ENCODE measurements around the gene CYTH1. TPM values are rescaled to one million over a fixed set of nuclear protein-coding genes. Genes with fewer than 3 reads are reported as not detected.
A peak's percentile ranks its signal among the peaks of the same experiment; 100 is the strongest.

CYTH1 gene
- total and polyA plus RNA-seq, 2 donors, result 27.1 to 31.0 TPM

DNA sequence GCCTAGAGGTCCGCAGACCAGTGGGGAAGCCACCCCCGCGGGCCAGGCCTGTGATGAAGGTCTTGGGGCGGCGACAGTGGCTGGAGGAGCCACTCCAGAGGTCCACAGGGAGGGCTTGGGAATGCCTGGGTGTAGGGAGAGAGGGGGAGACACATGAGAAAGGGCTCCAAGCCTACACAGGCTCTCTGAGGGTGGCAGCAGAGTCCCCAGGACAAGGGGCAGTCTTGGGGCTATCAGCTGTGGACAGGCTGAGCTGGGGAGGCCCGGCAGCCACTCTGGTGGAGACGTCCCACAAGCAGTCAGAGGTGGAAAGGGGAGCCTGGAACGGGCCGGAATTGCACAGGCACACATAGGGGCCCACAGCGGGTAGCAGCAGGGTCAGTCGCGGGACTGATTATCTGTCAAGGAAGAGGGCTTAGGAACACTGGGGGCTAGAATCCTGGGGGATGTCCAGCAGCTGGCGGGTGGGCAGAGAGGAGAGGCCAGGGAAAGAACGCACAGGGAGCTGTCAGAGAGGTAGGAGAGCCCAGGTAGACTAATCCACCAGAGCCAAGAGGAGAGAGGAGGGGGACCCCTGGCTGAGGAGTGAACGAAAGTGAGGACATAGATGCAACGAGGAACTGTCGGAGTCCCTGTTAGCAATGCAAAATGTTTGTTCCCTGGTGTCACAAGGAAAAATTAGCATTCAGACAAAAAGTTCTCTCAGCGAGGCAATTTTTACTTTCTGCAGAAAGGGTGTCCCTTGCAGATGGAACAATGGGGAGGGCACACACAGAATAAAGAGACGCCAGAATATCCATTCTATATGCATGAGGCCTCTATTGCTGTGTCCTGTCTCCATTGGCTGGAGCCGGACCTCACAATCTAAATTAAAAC lies 111.0 kb downstream of the CYTH1 start:
- no peaks in the 10 kb centered on the region for H3K4me1 ChIP-seq (ENCODE audit: insufficient read depth)
- no peak overlapping the region for H3K27ac ChIP-seq (ENCODE audit: low read depth)
- 89% methylated on average over 20 of the region's 20 CpGs for WGBS
- no peak overlapping the region for H3K4me3 ChIP-seq (ENCODE audit: low read depth, low read length)
- DNase-seq (ENCODE audit: extremely low spot score), result no peak
- no peaks in the 10 kb centered on the region for H3K36me3 ChIP-seq (ENCODE audit: insufficient read depth)

DNA sequence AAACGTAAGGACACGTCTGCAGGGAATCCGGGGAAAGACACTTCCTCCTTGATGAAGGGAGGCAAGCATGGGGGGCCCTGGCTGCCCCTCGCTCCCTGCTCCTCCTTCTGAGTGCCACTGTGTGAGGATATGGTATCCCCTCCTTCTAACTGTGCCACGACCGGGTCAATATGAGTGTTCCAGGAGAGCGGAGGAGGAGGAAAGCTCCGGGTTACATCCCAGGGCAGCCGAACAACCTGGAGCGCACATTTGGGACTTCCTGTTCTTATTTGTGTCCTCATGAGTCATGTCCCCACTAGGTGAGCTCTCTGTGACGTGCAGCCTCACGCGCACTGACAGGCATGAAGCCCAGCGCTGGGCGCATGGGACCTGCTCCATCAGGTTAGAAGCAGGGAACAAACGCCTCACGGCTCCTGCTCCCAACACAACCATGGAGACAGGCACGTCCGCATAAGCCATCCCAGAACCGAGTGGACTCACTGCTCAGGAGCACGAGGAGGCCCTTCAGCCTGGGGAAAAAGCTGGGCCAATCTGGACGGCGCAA lies 112.0 kb downstream of the CYTH1 start:
- Histone ChIP-seq H3K4me3 (ENCODE audit: low read depth, low read length) (no peak overlapping the region), H3K4me1 (ENCODE audit: insufficient read depth) (no peaks in the 10 kb centered on the region), H3K36me3 (ENCODE audit: insufficient read depth) (no peaks in the 10 kb centered on the region), H3K27ac (ENCODE audit: low read depth) (no peak overlapping the region)
- 85% methylated on average over 23 of the region's 23 CpGs for WGBS
- DNase-seq (ENCODE audit: extremely low spot score), result no peak

DNA sequence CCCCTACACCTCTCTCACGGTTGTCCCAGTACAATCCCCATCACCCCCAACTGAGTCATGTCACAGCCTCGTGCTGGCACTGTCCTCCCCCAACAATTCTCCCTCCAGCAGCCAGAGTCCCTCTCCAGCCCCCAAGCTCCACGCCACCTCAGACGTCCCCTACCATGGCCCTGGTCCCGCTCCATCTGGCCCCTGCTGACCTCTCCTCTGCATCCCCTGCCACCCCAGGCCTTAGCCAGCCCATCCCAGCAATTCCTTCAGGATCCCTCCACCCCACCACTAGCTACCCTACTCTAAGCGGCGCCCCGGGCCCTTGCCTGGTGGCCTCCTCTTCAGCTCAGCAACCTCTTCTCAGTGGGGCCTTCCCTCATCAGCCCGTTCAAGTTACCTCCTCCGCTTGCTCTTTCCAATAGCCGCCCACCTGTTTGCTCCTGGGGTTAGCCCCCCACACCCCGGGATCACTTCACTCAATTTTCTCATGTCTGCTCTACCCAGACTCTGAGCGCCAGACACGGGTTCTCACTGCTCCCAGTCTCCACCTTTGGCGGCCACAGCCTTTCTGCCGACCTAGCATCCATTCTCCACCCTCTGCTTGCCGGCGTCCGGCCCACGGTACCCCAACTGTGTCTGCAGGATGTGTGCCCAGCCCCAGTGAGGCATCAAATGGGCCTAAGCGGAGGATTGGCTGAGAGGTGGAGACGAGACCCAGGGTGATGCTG lies 112.7 kb downstream of the CYTH1 start:
- H3K4me1 ChIP-seq (ENCODE audit: insufficient read depth), result no peaks in the 10 kb centered on the region
- no peaks in the 10 kb centered on the region for H3K36me3 ChIP-seq (ENCODE audit: insufficient read depth)
- 93% methylated on average over 22 of the region's 22 CpGs for WGBS
- H3K4me3 ChIP-seq (ENCODE audit: low read depth, low read length), result no peak overlapping the region
- no peak overlapping the region for H3K27ac ChIP-seq (ENCODE audit: low read depth)
- no peak for DNase-seq (ENCODE audit: extremely low spot score)

DNA sequence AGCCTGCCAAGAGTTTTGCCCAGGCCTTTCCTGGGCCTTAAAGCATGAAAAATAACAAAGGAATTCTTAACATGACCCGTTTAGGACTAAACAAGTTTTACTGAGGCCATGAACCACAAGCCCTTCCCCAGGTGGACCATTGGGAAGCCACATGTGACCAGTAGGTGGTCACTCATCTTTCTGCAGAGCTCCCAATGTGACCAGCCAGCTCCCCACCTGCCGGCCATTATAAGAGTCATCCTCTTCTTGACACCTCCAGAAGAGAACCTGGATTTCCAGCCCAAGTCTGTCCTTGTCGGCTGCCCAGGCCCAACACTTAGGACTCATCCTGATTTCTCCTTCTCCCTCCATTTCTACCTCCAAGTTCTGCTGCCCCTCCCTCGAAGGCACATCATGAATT lies 113.2 kb downstream of the CYTH1 start:
- H3K4me3 ChIP-seq (ENCODE audit: low read depth, low read length), result no peak overlapping the region
- H3K4me1 ChIP-seq (ENCODE audit: insufficient read depth), result no peaks in the 10 kb centered on the region
- H3K27ac ChIP-seq (ENCODE audit: low read depth), result no peak overlapping the region
- no peak for DNase-seq (ENCODE audit: extremely low spot score)
- no peaks in the 10 kb centered on the region for H3K36me3 ChIP-seq (ENCODE audit: insufficient read depth)
- 90% methylated on average over 4 of the region's 4 CpGs for WGBS

DNA sequence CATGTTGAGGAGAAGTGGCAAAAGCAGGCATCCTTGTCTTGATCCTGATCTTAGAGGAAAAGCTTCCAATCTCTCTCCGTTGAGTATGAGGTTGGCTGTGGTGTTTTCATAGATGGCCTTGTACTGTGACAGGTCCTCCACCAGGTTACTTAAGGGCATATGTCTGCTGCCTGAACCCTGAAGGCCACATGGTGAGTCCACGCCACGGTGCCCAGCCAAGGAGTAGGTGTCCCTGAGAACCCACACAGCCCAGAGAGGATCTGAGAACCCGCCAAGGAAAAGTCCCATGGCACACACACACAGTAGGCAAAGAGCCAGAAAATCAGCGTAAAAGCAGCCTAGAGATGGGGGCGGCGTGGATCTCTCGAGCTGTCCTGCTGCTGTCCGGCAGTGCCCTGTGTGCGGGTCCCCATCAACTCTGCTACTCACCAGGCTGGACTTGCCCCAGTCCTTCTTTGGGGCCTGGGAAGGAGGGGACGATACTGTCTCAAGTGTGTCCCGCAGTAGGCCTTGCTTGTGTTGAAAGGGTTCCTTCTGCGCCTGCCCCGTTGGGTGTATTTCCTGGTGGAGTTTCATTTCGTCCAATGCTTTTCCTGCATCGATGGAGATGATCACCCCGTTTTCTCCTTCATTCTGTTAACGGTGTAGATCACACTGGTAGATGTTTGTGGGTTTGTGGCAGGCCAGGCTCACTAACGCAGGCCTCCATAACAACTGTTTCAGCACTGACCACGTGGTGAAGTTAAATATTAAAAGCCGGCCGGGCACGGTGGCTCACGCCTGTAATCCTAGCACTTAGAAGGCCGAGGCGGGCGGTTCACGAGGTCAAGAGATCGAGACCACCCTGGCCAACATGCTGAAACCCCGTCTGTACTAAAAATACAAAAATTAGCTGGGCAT lies 114.1 kb downstream of the CYTH1 start:
- Histone ChIP-seq H3K4me3 (ENCODE audit: low read depth, low read length) (no peak overlapping the region), H3K4me1 (ENCODE audit: insufficient read depth) (no peaks in the 10 kb centered on the region), H3K36me3 (ENCODE audit: insufficient read depth) (no peaks in the 10 kb centered on the region), H3K27ac (ENCODE audit: low read depth) (no peak overlapping the region)
- WGBS, result 96% methylated on average over 30 of the region's 30 CpGs
- DNase-seq (ENCODE audit: extremely low spot score), result no peak

DNA sequence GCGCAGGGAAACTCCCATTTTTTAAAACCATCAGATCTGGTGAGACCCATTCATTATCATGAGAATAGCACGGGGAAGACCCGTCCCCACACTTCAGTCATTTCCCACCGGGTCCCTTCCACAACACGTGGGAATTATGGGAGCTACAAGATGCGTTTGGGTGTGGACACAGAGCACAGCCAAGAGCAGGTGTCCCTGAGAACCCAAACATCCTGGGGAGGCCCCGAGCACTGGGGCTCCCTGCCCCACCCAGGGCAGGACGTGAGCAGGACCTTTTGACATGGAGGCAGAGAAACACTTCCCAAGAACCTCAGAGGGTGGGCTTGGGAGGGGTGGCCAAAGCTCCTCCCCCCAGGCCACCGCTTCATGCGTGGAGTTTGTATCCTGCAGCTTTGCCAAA lies 115.0 kb downstream of the CYTH1 start:
- no peaks in the 10 kb centered on the region for H3K4me1 ChIP-seq (ENCODE audit: insufficient read depth)
- no peak overlapping the region for H3K4me3 ChIP-seq (ENCODE audit: low read depth, low read length)
- no peaks in the 10 kb centered on the region for H3K36me3 ChIP-seq (ENCODE audit: insufficient read depth)
- DNase-seq (ENCODE audit: extremely low spot score), result no peak
- WGBS, result 85% methylated on average over 10 of the region's 10 CpGs
- no peak overlapping the region for H3K27ac ChIP-seq (ENCODE audit: low read depth)

DNA sequence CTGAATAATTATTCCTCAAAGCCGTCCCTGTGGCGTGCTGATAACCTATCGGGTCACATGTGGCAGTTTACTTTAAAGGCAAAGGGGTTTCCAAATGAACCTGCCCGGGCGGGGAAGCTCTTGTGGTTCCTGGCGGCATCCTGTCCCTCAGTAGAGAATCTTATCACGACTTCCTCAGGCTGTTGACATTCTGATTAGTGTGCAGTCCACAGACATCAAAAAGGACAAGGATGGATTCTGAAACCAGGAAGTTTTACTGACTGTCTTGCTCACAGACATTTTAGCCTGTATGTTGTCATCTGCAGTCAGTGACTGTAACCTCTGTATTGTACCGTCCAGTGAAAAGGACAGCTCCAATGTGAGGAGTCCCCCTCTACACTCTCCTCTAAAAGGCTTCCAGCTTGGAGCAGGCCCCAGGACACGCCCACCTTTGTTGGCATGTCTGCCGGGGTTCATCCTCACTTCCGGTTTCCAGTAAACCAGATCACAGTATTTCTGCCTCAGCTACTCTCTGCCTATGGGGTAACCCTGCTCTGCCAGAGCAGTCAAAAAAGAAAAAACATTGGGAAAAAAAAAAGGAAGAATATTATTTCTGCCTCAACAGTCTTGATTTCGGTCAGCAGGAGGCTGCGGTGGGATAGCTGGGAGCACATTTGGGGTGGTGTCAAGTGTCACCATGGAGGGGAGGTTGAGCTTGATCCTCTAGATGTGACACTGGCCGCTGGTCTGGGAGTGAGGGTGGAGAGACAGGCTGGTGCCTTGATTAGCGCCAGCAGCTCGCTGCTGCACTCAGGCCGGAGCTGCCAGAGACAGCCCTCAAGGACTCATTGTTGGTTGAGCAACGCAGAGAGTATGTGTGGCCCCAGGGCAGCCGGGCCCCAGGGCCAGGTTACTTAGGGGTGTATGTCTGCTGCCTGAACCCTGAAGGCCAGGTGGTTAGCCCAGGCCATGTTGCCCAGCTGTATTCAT lies 115.8 kb downstream of the CYTH1 start:
- no peak overlapping the region for H3K27ac ChIP-seq (ENCODE audit: low read depth)

DNA sequence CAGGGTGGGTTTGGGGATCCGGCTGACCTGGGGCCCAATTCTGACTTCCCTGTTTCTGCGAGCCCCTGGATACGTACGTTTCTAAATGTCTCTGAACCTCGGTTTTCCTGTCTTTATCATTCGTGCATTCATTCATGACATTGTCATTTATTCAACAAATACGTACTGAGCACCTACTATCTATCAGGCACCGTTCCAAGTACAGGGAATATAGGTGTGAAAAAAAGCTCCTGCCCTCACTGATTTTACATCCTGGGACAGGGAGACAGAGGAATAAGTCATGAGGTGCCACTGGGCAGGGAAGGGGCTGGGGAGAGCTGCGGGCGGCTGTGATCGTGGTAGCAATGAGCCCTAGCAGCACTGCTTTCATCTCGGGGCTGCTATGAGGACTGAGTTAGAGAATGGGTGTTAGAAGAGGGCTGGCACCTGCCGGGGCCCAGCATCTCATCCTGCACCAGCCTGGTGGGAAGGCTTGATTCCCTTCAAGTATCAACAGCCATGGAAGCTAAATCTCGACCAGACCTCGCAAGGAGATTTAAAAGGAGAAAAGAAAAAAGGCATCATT lies 116.6 kb downstream of the CYTH1 start:
- peak; percentile 10 for DNase-seq (ENCODE audit: extremely low spot score)
- Histone ChIP-seq H3K4me1 (ENCODE audit: insufficient read depth) (no peaks in the 10 kb centered on the region), H3K27ac (ENCODE audit: low read depth) (no peak overlapping the region), H3K4me3 (ENCODE audit: low read depth, low read length) (no peak overlapping the region), H3K36me3 (ENCODE audit: insufficient read depth) (no peaks in the 10 kb centered on the region)
- 74% methylated on average over 15 of the region's 15 CpGs for WGBS

More for the DNA sequence above, 115.8 kb downstream of the CYTH1 start:
- no peak for DNase-seq (ENCODE audit: extremely low spot score)
- 54% methylated on average over 19 of the region's 19 CpGs for WGBS
- H3K36me3 ChIP-seq (ENCODE audit: insufficient read depth), result no peaks in the 10 kb centered on the region
- H3K4me3 ChIP-seq (ENCODE audit: low read depth, low read length), result no peak overlapping the region
- H3K4me1 ChIP-seq (ENCODE audit: insufficient read depth), result no peaks in the 10 kb centered on the region

DNA sequence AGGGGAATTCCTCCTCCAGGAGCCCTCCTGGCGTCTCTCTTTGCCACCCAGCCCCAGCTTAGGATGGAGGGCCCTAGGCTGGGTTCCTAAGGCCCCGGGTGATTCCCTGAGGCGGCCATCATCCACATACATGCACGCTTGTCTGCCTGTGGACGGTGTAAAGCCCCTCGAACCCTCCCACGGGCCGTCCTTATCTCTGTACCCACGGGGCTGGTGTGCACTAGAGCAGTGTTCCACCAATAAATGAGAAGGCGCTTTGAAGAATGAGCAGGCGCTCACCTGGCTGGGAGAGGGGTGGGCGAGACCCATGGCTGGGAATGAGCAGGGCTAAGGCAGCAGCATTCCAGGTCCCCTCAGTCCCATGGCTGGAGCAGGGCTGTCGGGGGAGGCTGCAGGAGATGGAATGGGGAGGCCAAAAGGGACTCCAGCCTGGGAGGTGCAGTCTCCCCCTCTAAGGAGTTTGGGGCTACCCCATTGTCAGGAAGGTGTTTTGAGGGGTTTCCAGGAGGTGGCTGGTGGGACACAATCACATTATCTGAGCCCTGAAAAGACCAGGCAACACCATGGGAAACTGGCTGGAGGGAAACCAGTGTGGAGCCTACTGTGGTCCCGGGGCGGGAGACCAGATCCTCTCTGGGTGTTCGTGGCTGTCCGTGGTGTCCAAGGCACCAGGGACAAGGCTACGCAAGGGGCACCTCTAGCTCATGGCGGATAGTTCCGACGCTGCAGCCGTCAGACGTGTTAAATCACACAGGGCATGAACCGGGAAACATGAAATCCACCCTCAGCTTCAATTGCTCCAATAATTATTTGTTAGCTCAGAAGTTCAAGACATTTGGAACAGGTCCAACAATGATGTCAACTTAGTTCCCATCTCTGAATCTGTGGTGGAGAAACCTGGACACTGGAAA lies 117.3 kb downstream of the CYTH1 start:
- 78% methylated on average over 24 of the region's 24 CpGs for WGBS
- DNase-seq (ENCODE audit: extremely low spot score), result peak; percentile 73
- Histone ChIP-seq H3K27ac (ENCODE audit: low read depth) (no peak overlapping the region), H3K36me3 (ENCODE audit: insufficient read depth) (no peaks in the 10 kb centered on the region), H3K4me3 (ENCODE audit: low read depth, low read length) (no peak overlapping the region), H3K4me1 (ENCODE audit: insufficient read depth) (no peaks in the 10 kb centered on the region)

DNA sequence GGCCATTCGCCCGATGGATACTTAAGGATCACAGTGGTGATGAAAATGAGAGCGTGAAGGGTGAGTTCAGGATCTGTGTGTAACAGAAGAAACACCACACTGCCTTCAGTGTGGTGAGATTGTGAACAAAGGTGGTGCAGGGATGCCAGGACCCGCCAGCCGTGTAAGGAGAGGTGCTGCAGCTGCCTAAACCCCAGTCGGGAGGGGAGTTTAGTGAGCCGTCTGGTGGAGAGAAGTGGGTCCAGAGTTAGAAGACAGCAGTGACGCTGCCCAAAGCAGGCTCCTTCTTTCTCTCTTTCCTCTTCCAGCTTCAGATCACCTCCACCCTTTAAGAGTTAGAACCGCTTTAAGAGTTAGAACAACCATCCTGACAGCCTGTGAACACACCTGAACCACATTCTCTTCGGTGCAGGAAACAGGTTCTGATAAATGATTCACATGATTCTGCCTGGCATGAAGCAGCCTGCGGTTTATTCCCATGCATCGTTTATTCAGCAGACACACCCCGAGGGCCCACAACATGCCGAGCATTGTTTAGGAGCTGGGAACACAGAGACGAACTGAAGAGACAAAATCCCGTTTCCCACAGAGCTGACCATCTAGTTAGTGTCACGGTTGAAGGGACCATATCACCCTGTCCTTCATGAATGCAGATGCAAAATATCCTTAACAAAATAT lies 120.8 kb downstream of the CYTH1 start:
- WGBS, result 78% methylated on average over 17 of the region's 17 CpGs
- DNase-seq (ENCODE audit: extremely low spot score), result peak; percentile 28
- Histone ChIP-seq H3K4me1 (ENCODE audit: insufficient read depth) (no peaks in the 10 kb centered on the region), H3K36me3 (ENCODE audit: insufficient read depth) (no peaks in the 10 kb centered on the region), H3K27ac (ENCODE audit: low read depth) (no peak overlapping the region), H3K4me3 (ENCODE audit: low read depth, low read length) (no peak overlapping the region)

DNA sequence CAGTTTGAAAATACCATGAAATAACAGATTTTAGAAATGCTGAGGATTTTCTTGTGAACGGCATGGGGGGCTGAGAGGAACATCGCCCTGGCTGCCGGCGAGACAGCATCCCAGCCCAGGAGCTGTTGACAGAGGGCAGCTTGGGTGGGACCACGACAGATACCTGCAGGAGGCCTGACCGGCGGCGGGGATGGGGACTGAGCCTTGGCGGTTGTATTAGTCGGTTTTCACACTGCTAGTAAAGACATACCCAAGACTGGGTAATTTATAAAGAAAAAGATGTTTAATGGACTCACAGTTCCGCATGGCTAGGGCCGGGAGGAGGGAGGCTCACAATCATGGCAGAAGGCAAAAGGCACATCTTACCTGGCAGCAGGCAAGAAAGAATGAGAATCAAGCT lies 122.5 kb downstream of the CYTH1 start:
- Histone ChIP-seq H3K27ac (ENCODE audit: low read depth) (no peak overlapping the region), H3K4me1 (ENCODE audit: insufficient read depth) (no peaks in the 10 kb centered on the region), H3K4me3 (ENCODE audit: low read depth, low read length) (no peak overlapping the region), H3K36me3 (ENCODE audit: insufficient read depth) (no peaks in the 10 kb centered on the region)
- no peak for DNase-seq (ENCODE audit: extremely low spot score)
- WGBS, result 96% methylated on average over 12 of the region's 12 CpGs

Measured in urinary bladder (tissue), 4 donors.